HG03460 (cell line): Measurements from ENCODE around the gene DMWD.

Source experiments
- ATAC-seq: cut with Tn5 transposase; IDR thresholded peaks from one replicate; pipeline ENCODE4 v1.9.1; 2021; ENCODE audit not compliant: unreplicated experiment

The DMWD gene

GRCh38 chr19:45792470-45793177 is at the start of gene DMWD:
TSS of gene DMWD (minus strand) at chr19:45792845. CDS start at chr19:45792756, 89 bp downstream.
- peak; percentile 82 for ATAC-seq

- no peak for ATAC-seq
Measured at GRCh38 chr19:45842198-45842597, 49.6 kb upstream of the DMWD start.

- ATAC-seq, result no peak
Measured at GRCh38 chr19:45834970-45835369, 42.3 kb upstream of the DMWD start.

GRCh38 chr19:45828945-45829344 is 36.3 kb upstream of the DMWD start:
- no peak for ATAC-seq

- ATAC-seq, result no peak
Measured at GRCh38 chr19:45828523-45828922, 35.9 kb upstream of the DMWD start.

GRCh38 chr19:45827459-45828093 is 34.9 kb upstream of the DMWD start:
- ATAC-seq, result no peak

- no peak for ATAC-seq
Measured at GRCh38 chr19:45826934-45827333, 34.3 kb upstream of the DMWD start.

GRCh38 chr19:45825917-45826893 is 33.6 kb upstream of the DMWD start:
- ATAC-seq, result no peak

- ATAC-seq, result no peak
Measured at GRCh38 chr19:45825263-45825605, 32.6 kb upstream of the DMWD start.

GRCh38 chr19:45824531-45825262 is 32.1 kb upstream of the DMWD start:
- ATAC-seq, result no peak

GRCh38 chr19:45824041-45824471 is 31.4 kb upstream of the DMWD start:
- no peak for ATAC-seq

- ATAC-seq, result no peak
Measured at GRCh38 chr19:45823182-45823581, 30.5 kb upstream of the DMWD start.

- no peak for ATAC-seq
Measured at GRCh38 chr19:45822716-45823115, 30.1 kb upstream of the DMWD start.

- no peak for ATAC-seq
Measured at GRCh38 chr19:45821570-45821969, 28.9 kb upstream of the DMWD start.

GRCh38 chr19:45821103-45821521 is 28.5 kb upstream of the DMWD start:
- ATAC-seq, result no peak

GRCh38 chr19:45820413-45821102 is 27.9 kb upstream of the DMWD start:
- no peak for ATAC-seq

- no peak for ATAC-seq
Measured at GRCh38 chr19:45819769-45820168, 27.1 kb upstream of the DMWD start.

GRCh38 chr19:45817725-45818301 is 25.2 kb upstream of the DMWD start:
- ATAC-seq, result no peak

GRCh38 chr19:45817010-45817724 is 24.5 kb upstream of the DMWD start:
- ATAC-seq, result peak; percentile 80
